Activated naive CD4-positive, alpha-beta T cell treated with anti-CD3 and anti-CD28 coated beads, Interleukin-2, amount 50 U/mL, for 72 hours (primary cell): ENCODE measurements around the gene SCLY. TPM values are rescaled to one million over a fixed set of nuclear protein-coding genes. Genes with fewer than 3 reads are reported as not detected.

Experiments
- ATAC-seq, 2 donors: fragments of 150-1000 bp; cut with Tn5 transposase; 2 replicates each; pipeline ENCODE4 v1.10.0; 2021; ENCODE audit warnings: mild to moderate bottlenecking in 2 of 2, moderate library complexity in 2 of 2
- DNase-seq, 2 donors: peaks; one replicate each; pipeline ENCODE4 v3.0.0; 2021 to 2022; ENCODE audit warnings: low spot score in 2 of 2
- H3K27ac Mint-ChIP-seq, 2 donors: one replicate each; pipeline ENCODE4 v1.8.0; 2022; ENCODE audit warnings: mild to moderate bottlenecking in 2 of 2, mixed read lengths in 2 of 2
- H3K36me3 Mint-ChIP-seq, 2 donors: one replicate each; pipeline ENCODE4 v1.8.0; 2022; ENCODE audit warnings: mixed read lengths in 2 of 2
- H3K9me3 Mint-ChIP-seq, 2 donors: one replicate each; pipeline ENCODE4 v1.8.0; 2022; ENCODE audit warnings: mixed read lengths in 2 of 2
- total RNA-seq, 2 donors: library from RNA; stranded (reverse); gene quantifications; one replicate each; pipeline ENCODE4 v1.2.3, GENCODE V29; 2022

The SCLY gene
- total RNA-seq, 2 donors from 2014 or later: 58.0 to 75.2 TPM

GRCh38 chr2:238061315-238062202 lies 758 bp downstream of the SCLY start:
- ATAC-seq: peak; percentile 1
- Mint-ChIP-seq H3K9me3 (peaks cover 0 to 11% of the 10 kb centered on the region in 2 donors), H3K36me3 (peaks cover 24 to 39% of the 10 kb centered on the region in 2 donors), H3K27ac (peak overlapping the region; percentile 92 to 97)
- DNase-seq: no peak

- Mint-ChIP-seq H3K36me3 (peaks cover 40 to 59% of the 10 kb centered on the region in 2 donors), H3K27ac (peak overlapping the region; percentile 22 to 92), H3K9me3 (peaks cover 0 to 15% of the 10 kb centered on the region in 2 donors)
- ATAC-seq: no peak
- no peak for DNase-seq
Observed at GRCh38 chr2:238063414-238064189, 2.8 kb downstream of the SCLY start.

- no peak overlapping the region for H3K27ac Mint-ChIP-seq
- no peak for ATAC-seq
- H3K9me3 Mint-ChIP-seq: peaks cover 0 to 12% of the 10 kb centered on the region in 2 donors
- H3K36me3 Mint-ChIP-seq: peaks cover 43 to 61% of the 10 kb centered on the region in 2 donors
- no peak for DNase-seq
Observed at GRCh38 chr2:238064376-238064775, 3.6 kb downstream of the SCLY start.

GRCh38 chr2:238065071-238065846 lies 4.5 kb downstream of the SCLY start:
- DNase-seq (no peak), ATAC-seq (no peak)
- Mint-ChIP-seq H3K9me3 (peaks cover 0 to 12% of the 10 kb centered on the region in 2 donors), H3K27ac (no peak overlapping the region), H3K36me3 (peaks cover 45 to 64% of the 10 kb centered on the region in 2 donors)

GRCh38 chr2:238066218-238066617 lies 5.4 kb downstream of the SCLY start:
- peak overlapping the region; percentile 57 to 97 for H3K27ac Mint-ChIP-seq
- peaks cover 0 to 12% of the 10 kb centered on the region in 2 donors for H3K9me3 Mint-ChIP-seq
- H3K36me3 Mint-ChIP-seq: peaks cover 42 to 64% of the 10 kb centered on the region in 2 donors
- ATAC-seq (peak; percentile 19 to 27), DNase-seq (no peak)

- peaks cover 40 to 64% of the 10 kb centered on the region in 2 donors for H3K36me3 Mint-ChIP-seq
- H3K9me3 Mint-ChIP-seq: peaks cover 0 to 14% of the 10 kb centered on the region in 2 donors
- DNase-seq (peak in 1 of 2 donors; percentile 78), ATAC-seq (peak; percentile 57 to 85)
- H3K27ac Mint-ChIP-seq: peak overlapping the region; percentile 57 to 97
Observed at GRCh38 chr2:238066718-238067117, 5.9 kb downstream of the SCLY start.

GRCh38 chr2:238067939-238068338 lies 7.1 kb downstream of the SCLY start:
- H3K36me3 Mint-ChIP-seq: peaks cover 49 to 73% of the 10 kb centered on the region in 2 donors
- peak overlapping the region in 1 of 2 donors; percentile 57 for H3K27ac Mint-ChIP-seq
- peaks cover 0 to 19% of the 10 kb centered on the region in 2 donors for H3K9me3 Mint-ChIP-seq
- ATAC-seq: no peak
- DNase-seq: no peak

- H3K9me3 Mint-ChIP-seq: peaks cover 0 to 19% of the 10 kb centered on the region in 2 donors
- peak overlapping the region in 1 of 2 donors; percentile 28 for H3K27ac Mint-ChIP-seq
- H3K36me3 Mint-ChIP-seq: peaks cover 52 to 83% of the 10 kb centered on the region in 2 donors
- DNase-seq (no peak), ATAC-seq (peak in 1 of 2 donors; percentile 24)
Observed at GRCh38 chr2:238069021-238069709, 8.4 kb downstream of the SCLY start.

GRCh38 chr2:238069877-238070276 lies 9.1 kb downstream of the SCLY start:
- Mint-ChIP-seq H3K27ac (peak overlapping the region in 1 of 2 donors; percentile 28), H3K9me3 (peaks cover 0 to 19% of the 10 kb centered on the region in 2 donors), H3K36me3 (peaks cover 55 to 85% of the 10 kb centered on the region in 2 donors)
- no peak for ATAC-seq
- no peak for DNase-seq

GRCh38 chr2:238075397-238075796 lies 14.6 kb downstream of the SCLY start:
- no peak overlapping the region for H3K27ac Mint-ChIP-seq

GRCh38 chr2:238077292-238077691 lies 16.5 kb downstream of the SCLY start:
- no peak overlapping the region for H3K27ac Mint-ChIP-seq
- no peak for ATAC-seq
- H3K9me3 Mint-ChIP-seq: no peaks in the 10 kb centered on the region
- peaks cover 51 to 77% of the 10 kb centered on the region in 2 donors for H3K36me3 Mint-ChIP-seq
- no peak for DNase-seq

More at GRCh38 chr2:238075397-238075796, 14.6 kb downstream of the SCLY start:
- DNase-seq (no peak), ATAC-seq (no peak)
- Mint-ChIP-seq H3K36me3 (peaks cover 43 to 77% of the 10 kb centered on the region in 2 donors), H3K9me3 (peaks cover 0 to 7% of the 10 kb centered on the region in 2 donors)

GRCh38 chr2:238079874-238080327 lies 19.1 kb downstream of the SCLY start:
- peaks cover 52 to 69% of the 10 kb centered on the region in 2 donors for H3K36me3 Mint-ChIP-seq

GRCh38 chr2:238080518-238080917 lies 19.7 kb downstream of the SCLY start:
- Mint-ChIP-seq H3K9me3 (no peaks in the 10 kb centered on the region), H3K27ac (no peak overlapping the region), H3K36me3 (peaks cover 53 to 69% of the 10 kb centered on the region in 2 donors)
- ATAC-seq (no peak), DNase-seq (no peak)

More at GRCh38 chr2:238079874-238080327, 19.1 kb downstream of the SCLY start:
- DNase-seq (no peak), ATAC-seq (no peak)
- H3K9me3 Mint-ChIP-seq: no peaks in the 10 kb centered on the region
- peak overlapping the region in 1 of 2 donors; percentile 11 for H3K27ac Mint-ChIP-seq

GRCh38 chr2:238081150-238081549 lies 20.3 kb downstream of the SCLY start:
- Mint-ChIP-seq H3K27ac (no peak overlapping the region), H3K9me3 (no peaks in the 10 kb centered on the region), H3K36me3 (peaks cover 54 to 70% of the 10 kb centered on the region in 2 donors)
- DNase-seq: no peak
- ATAC-seq: no peak

- ATAC-seq: no peak
- DNase-seq: no peak
Observed at GRCh38 chr2:238081561-238081960, 20.8 kb downstream of the SCLY start.

More at GRCh38 chr2:238081561-238081960, 20.8 kb downstream of the SCLY start:
- H3K9me3 Mint-ChIP-seq: no peaks in the 10 kb centered on the region
- H3K27ac Mint-ChIP-seq: no peak overlapping the region
- H3K36me3 Mint-ChIP-seq: peaks cover 50 to 67% of the 10 kb centered on the region in 2 donors
